SK-N-SH (cell line): ENCODE data around the gene RNU6-9. TPM values are rescaled to one million over a fixed set of nuclear protein-coding genes. Genes with fewer than 3 reads are reported as not detected.
A peak's percentile ranks its signal among the peaks of the same experiment; 100 is the strongest.

Experiments used
- CTCF ChIA-PET: fragments of 300-600, 350-600 bp; formaldehyde crosslinking; extraction: SDS; loops from one replicate; lab custom pipeline; 2021; lab: Yijun Ruan, JAX
- POLR2A ChIA-PET: fragments of 350-600 bp; sonication (Branson Sonifier 250); formaldehyde crosslinking; extraction: SDS; loops from one replicate; lab custom pipeline; 2020; ENCODE audit warnings: antibody characterized with exemption, inconsistent platforms; lab: Yijun Ruan, JAX
- DNase-seq: peaks from one replicate; pipeline ENCODE4 v3.0.0; 2012
- H2AFZ ChIP-seq: fragments of 200-600 bp; sonication (generic); 2 replicates; pipeline ENCODE4 v1.8.1; 2016; ENCODE audit warnings: antibody characterized with exemption, mild to moderate bottlenecking, low read depth
- H3F3A ChIP-seq: fragments of 200-600 bp; sonication (generic); replicated peaks from 2 replicates; pipeline ENCODE3; 2016; ENCODE audit warnings: antibody characterized with exemption, mild to moderate bottlenecking; ENCODE audit not compliant: insufficient read depth
- H3K27ac ChIP-seq, 2 experiments: fragments of 200-500 bp in 1 of 2; fragments of 200-600 bp in 1 of 2; sonication (Bioruptor generic) in 1 of 2; sonication (generic), shearing (Covaris generic) in 1 of 2; 2 replicates each; pipeline versions ENCODE4 v1.5.1 to v1.6.1; 2014 to 2016; ENCODE audit warnings: low read depth in 2 of 2, inconsistent platforms in 1 of 2, low read length in 1 of 2, mild to moderate bottlenecking in 1 of 2, mixed read lengths in 1 of 2
- H3K27me3 ChIP-seq: fragments of 200-600 bp; sonication (generic), shearing (Covaris generic); 2 replicates; pipeline ENCODE4 v1.6.1; 2016; ENCODE audit warnings: mixed run types; ENCODE audit not compliant: insufficient read depth
- H3K36me3 ChIP-seq, 2 experiments: fragments of 200-500 bp in 1 of 2; fragments of 200-600 bp in 1 of 2; sonication (Bioruptor generic) in 1 of 2; sonication (generic) in 1 of 2; replicated peaks in 1 of 2; 2 replicates each; pipeline versions ENCODE3 to v1.5.1; 2014 to 2016; ENCODE audit warnings: low read length in 1 of 2, mild to moderate bottlenecking in 1 of 2; ENCODE audit not compliant: insufficient read depth in 2 of 2, control insufficient read depth in 1 of 2
- H3K4me1 ChIP-seq, 2 experiments: fragments of 200-500 bp in 1 of 2; fragments of 200-600 bp in 1 of 2; sonication (Bioruptor generic) in 1 of 2; sonication (generic), shearing (Covaris generic) in 1 of 2; 2 replicates each; pipeline versions ENCODE4 v1.5.1 to v1.6.1; 2014 to 2016; ENCODE audit warnings: low read depth in 1 of 2, low read length in 1 of 2, mixed run types in 1 of 2; ENCODE audit not compliant: insufficient read depth in 2 of 2, control insufficient read depth in 1 of 2
- H3K4me2 ChIP-seq: fragments of 200-600 bp; sonication (generic), shearing (Covaris generic); 2 replicates; pipeline ENCODE4 v1.6.1; 2017; ENCODE audit warnings: mixed run types
- H3K4me3 ChIP-seq, 2 experiments: fragments of 200-500 bp in 1 of 2; fragments of 200-600 bp in 1 of 2; sonication (Bioruptor generic) in 1 of 2; sonication (generic), shearing (Covaris generic) in 1 of 2; 2 replicates each; pipeline versions ENCODE4 v1.5.1 to v1.8.1; 2014 to 2016; ENCODE audit warnings: low read depth in 2 of 2, inconsistent platforms in 1 of 2, low read length in 1 of 2, mild to moderate bottlenecking in 1 of 2, mixed read lengths in 1 of 2, moderate library complexity in 1 of 2
- H3K79me2 ChIP-seq: fragments of 200-600 bp; sonication (generic); 2 replicates; pipeline ENCODE4 v1.8.1; 2017; ENCODE audit warnings: mild to moderate bottlenecking; ENCODE audit not compliant: insufficient read depth
- H3K9ac ChIP-seq: fragments of 200-600 bp; sonication (generic); 2 replicates; pipeline ENCODE4 v1.6.1; 2017; ENCODE audit warnings: mixed run types
- H3K9me2 ChIP-seq: fragments of 200-600 bp; sonication (generic); 2 replicates; pipeline ENCODE4 v1.6.1; 2017; ENCODE audit warnings: mixed run types
- H3K9me3 ChIP-seq: fragments of 200-600 bp; sonication (generic); 2 replicates; pipeline ENCODE4 v1.6.1; 2017; ENCODE audit warnings: mixed run types, mild to moderate bottlenecking, moderate library complexity
- H4K20me1 ChIP-seq: fragments of 200-600 bp; sonication (generic); 2 replicates; pipeline ENCODE4 v1.6.1; 2017; ENCODE audit warnings: mild to moderate bottlenecking, mixed run types; ENCODE audit not compliant: insufficient read depth
- CHD2 ChIP-seq: fragments of 150-350 bp; IDR thresholded peaks from 2 replicates; pipeline ENCODE4 v1.6.1; 2018; ENCODE audit warnings: low read length; ENCODE audit not compliant: partially characterized antibody
- CTCF ChIP-seq: fragments of 200-600 bp; sonication (generic); IDR thresholded peaks from 2 replicates; pipeline ENCODE4 v1.6.1; 2017; ENCODE audit warnings: antibody characterized with exemption, mild to moderate bottlenecking, moderate library complexity
- ELF1 ChIP-seq: IDR thresholded peaks from 2 replicates; pipeline ENCODE4 v1.4.0; 2012
- EZH2phosphoT487 ChIP-seq: fragments of 200-600 bp; sonication (generic); IDR thresholded peaks from 2 replicates; pipeline ENCODE4 v1.6.1; 2017; ENCODE audit warnings: low read depth, mixed run types, mild to moderate bottlenecking, antibody characterized with exemption, moderate library complexity, borderline replicate concordance
- FOSL2 ChIP-seq: IDR thresholded peaks from 2 replicates; pipeline ENCODE4 v1.4.0; 2012; ENCODE audit warnings: low read depth, mild to moderate bottlenecking, moderate library complexity, borderline replicate concordance
- FOXM1 ChIP-seq: IDR thresholded peaks from 2 replicates; pipeline ENCODE4 v1.4.0; 2012; ENCODE audit warnings: low read depth, mild to moderate bottlenecking
- GATA2 ChIP-seq: sonication (generic); formaldehyde crosslinking; IDR thresholded peaks from 2 replicates; pipeline ENCODE4 v1.5.0; 2020; ENCODE audit warnings: mild to moderate bottlenecking, missing genetic modification reagents
- IRF3 ChIP-seq: fragments of 150-350 bp; IDR thresholded peaks from 2 replicates; pipeline ENCODE4 v1.6.1; 2016; ENCODE audit warnings: mild to moderate bottlenecking, low read depth, low read length
- NFIC ChIP-seq: IDR thresholded peaks from 2 replicates; pipeline ENCODE4 v1.4.0; 2012; ENCODE audit warnings: borderline replicate concordance
- POLR2AphosphoS5 ChIP-seq: IDR thresholded peaks from 2 replicates; pipeline ENCODE4 v1.6.1; 2012; ENCODE audit warnings: low read depth, low read length
- RAD21 ChIP-seq: IDR thresholded peaks from 2 replicates; pipeline ENCODE4 v1.6.1; 2012; ENCODE audit warnings: mild to moderate bottlenecking, low read length
- RFX5 ChIP-seq: IDR thresholded peaks from 2 replicates; pipeline ENCODE4 v1.6.1; 2012; ENCODE audit warnings: mild to moderate bottlenecking, improper control_type of control experiment, low read length
- SMC3 ChIP-seq: IDR thresholded peaks from 2 replicates; pipeline ENCODE4 v1.6.1; 2012; ENCODE audit warnings: low read depth, low read length, improper control_type of control experiment
- TCF12 ChIP-seq: IDR thresholded peaks from 2 replicates; pipeline ENCODE4 v1.4.0; 2012
- USF2 ChIP-seq: fragments of 150-350 bp; IDR thresholded peaks from 2 replicates; pipeline ENCODE4 v1.6.1; 2017; ENCODE audit warnings: antibody characterized with exemption, low read length, low read depth, borderline replicate concordance
- ZBTB33 ChIP-seq: IDR thresholded peaks from 2 replicates; pipeline ENCODE4 v1.4.0; 2012; ENCODE audit warnings: low read depth, borderline replicate concordance
- WGBS: methylation state at CpG from one replicate; pipeline ENCODE4 v1.1.6; 2017; ENCODE audit warnings: low lambda C conversion rate; 5-methylcytosine and 5-hydroxymethylcytosine counted together
- polyA plus RNA-seq, 3 experiments: library from polyadenylated mRNA; depleted of rRNA; stranded (reverse); fragments of >200 nt; gene quantifications; 2 replicates each; pipeline ENCODE4 v1.2.3, GENCODE V29; 2012

RNU6-9 gene
- polyA plus RNA-seq, 1 of the 3 experiments (the other 2 are of a cell fraction), result not detected

GRCh38 chr19:929891-930258 is 36.6 kb downstream of the RNU6-9 start:
- H3K4me2 ChIP-seq, result no peak overlapping the region
- H3K9me2 ChIP-seq, result no peaks in the 10 kb centered on the region
- DNase-seq, result no peak
- ChIA-PET POLR2A (interaction anchor here (0.7 kb wide), 1 partner anchor 67 kb away, joined by 4 read pairs; no protein-coding TSS in a partner anchor), CTCF (interaction anchor here (1.1 kb wide), 1 partner anchor 10 kb away, joined by 5 read pairs; no protein-coding TSS in a partner anchor)
- H3K27me3 ChIP-seq, result no peaks in the 10 kb centered on the region
- H3K79me2 ChIP-seq, result peaks cover 44% of the 10 kb centered on the region
- H3F3A ChIP-seq, result peaks cover 6% of the 10 kb centered on the region
- TF ChIP-seq RAD21 (no peak), CHD2 (no peak), GATA2 (CRISPR knock-in tag) (no peak), USF2 (no peak)
- TF ChIP-seq, all 33 proteins: peak for 0
- H3K36me3 ChIP-seq, result peaks cover 0 to 9% of the 10 kb centered on the region in 2 experiments
- 96% methylated on average over 6 of the region's 6 CpGs for WGBS
- peaks cover 15 to 38% of the 10 kb centered on the region in 2 experiments; a peak in 2 of 4 replicates for H3K4me1 ChIP-seq
- H3K9ac ChIP-seq, result no peak overlapping the region
- no peak overlapping the region for H3K4me3 ChIP-seq
- H4K20me1 ChIP-seq, result no peaks in the 10 kb centered on the region
- no peaks in the 10 kb centered on the region for H3K9me3 ChIP-seq
- no peak overlapping the region for H3K27ac ChIP-seq
- H2AFZ ChIP-seq, result no peak overlapping the region

- 97% methylated on average over 27 of the region's 32 CpGs for WGBS
- DNase-seq, result no peak
- Histone ChIP-seq H3K27ac (peak overlapping the region in 1 of 2 experiments; percentile 89; a peak in 2 of 4 replicates), H3K27me3 (no peaks in the 10 kb centered on the region), H3K4me3 (no peak overlapping the region), H3K9me2 (no peaks in the 10 kb centered on the region), H2AFZ (no peak overlapping the region), H3K4me1 (peaks cover 13 to 43% of the 10 kb centered on the region in 2 experiments; a peak in 2 of 4 replicates), H3F3A (peaks cover 6% of the 10 kb centered on the region), H3K4me2 (peak overlapping the region; percentile 83; the same call in 1 of the 2 replicates), H3K36me3 (peaks cover 0 to 9% of the 10 kb centered on the region in 2 experiments)
- ChIA-PET CTCF (interaction anchor here (0.6 to 2.4 kb wide), 8 partner anchors 9 to 314 kb away, joined by 3 to 16 read pairs (median 3); partner anchors contain the start of genes MED16, RNU6-9 and WDR18), POLR2A (no interaction called here)
- TF ChIP-seq FOXM1, result no peak
- TF ChIP-seq SMC3, result no peak
- no peak for TF ChIP-seq RFX5
- TF ChIP-seq FOSL2, result no peak
- no peak for TF ChIP-seq ELF1
- no peak for TF ChIP-seq NFIC
- TF ChIP-seq GATA2 (CRISPR knock-in tag), result no peak
- no peak for TF ChIP-seq TCF12
- TF ChIP-seq IRF3, result no peak
- no peak for TF ChIP-seq POLR2AphosphoS5
- no peak for TF ChIP-seq CTCF
- no peak for TF ChIP-seq EZH2phosphoT487
- no peak for TF ChIP-seq ZBTB33
- TF ChIP-seq, all 33 proteins: peak for 0
- no peaks in the 10 kb centered on the region for H3K9me3 ChIP-seq
- no peak overlapping the region for H3K9ac ChIP-seq
- H4K20me1 ChIP-seq, result no peaks in the 10 kb centered on the region
- H3K79me2 ChIP-seq, result peaks cover 41% of the 10 kb centered on the region
Measured at GRCh38 chr19:931860-932647, 38.8 kb downstream of the RNU6-9 start.
